Suprapubic skin (tissue), 3 donors: ENCODE results near the gene HACL1.
"Not testable (repeated sequence)": the region's sequence is repeated elsewhere in the genome, so short reads cannot be mapped to it uniquely, and the experiment has no call there.

ENCODE experiments used
- CTCF ChIP-seq, 2 donors: fragments of 200-600 bp in 1 of 2; fragments of 450-650 bp in 1 of 2; sonication (generic) in 1 of 2; IDR thresholded peaks; one replicate each; pipeline ENCODE4 v1.5.1; 2016 to 2019; ENCODE audit warnings: antibody characterized with exemption in 2 of 2, mild to moderate bottlenecking in 1 of 2, moderate library complexity in 1 of 2
- POLR2A ChIP-seq, 2 donors: fragments of 450-650 bp; IDR thresholded peaks; one replicate each; pipeline ENCODE4 v1.6.1; 2017; ENCODE audit warnings: antibody characterized with exemption in 2 of 2, mild to moderate bottlenecking in 2 of 2, moderate library complexity in 2 of 2

GRCh38 chr3:15602816-15603215, 1.4 kb upstream of the HACL1 start:
- TF ChIP-seq CTCF, POLR2A (IDR thresholded peaks at IDR 0.05): not testable (repeated sequence)
